HUES48 (cell line): ENCODE data around the gene LTA4H.

Experiments used
- H3K27ac ChIP-seq: one replicate; pipeline ENCODE4 v1.7.0; 2013; ENCODE audit warnings: low read depth, low read length, inconsistent platforms
- H3K27me3 ChIP-seq: 2 replicates; pipeline ENCODE4 v1.6.1; 2013; ENCODE audit warnings: mild to moderate bottlenecking, low read length; ENCODE audit not compliant: control insufficient read depth, insufficient read depth
- H3K36me3 ChIP-seq: 2 replicates; pipeline ENCODE4 v1.6.1; 2013; ENCODE audit warnings: low read length; ENCODE audit not compliant: control insufficient read depth, insufficient read depth
- H3K4me1 ChIP-seq: 2 replicates; pipeline ENCODE4 v1.6.1; 2013; ENCODE audit warnings: mild to moderate bottlenecking, low read length; ENCODE audit not compliant: control insufficient read depth, insufficient read depth
- H3K4me3 ChIP-seq: 2 replicates; pipeline ENCODE4 v1.5.1; 2013; ENCODE audit warnings: mild to moderate bottlenecking, low read depth, low read length
- H3K9ac ChIP-seq: 2 replicates; pipeline ENCODE4 v1.6.1; 2013; ENCODE audit warnings: mild to moderate bottlenecking, low read depth, low read length, moderate library complexity
- H3K9me3 ChIP-seq: 2 replicates; pipeline ENCODE4 v1.6.1; 2013; ENCODE audit warnings: low read length; ENCODE audit not compliant: control insufficient read depth, insufficient read depth

Gene LTA4H

DNA sequence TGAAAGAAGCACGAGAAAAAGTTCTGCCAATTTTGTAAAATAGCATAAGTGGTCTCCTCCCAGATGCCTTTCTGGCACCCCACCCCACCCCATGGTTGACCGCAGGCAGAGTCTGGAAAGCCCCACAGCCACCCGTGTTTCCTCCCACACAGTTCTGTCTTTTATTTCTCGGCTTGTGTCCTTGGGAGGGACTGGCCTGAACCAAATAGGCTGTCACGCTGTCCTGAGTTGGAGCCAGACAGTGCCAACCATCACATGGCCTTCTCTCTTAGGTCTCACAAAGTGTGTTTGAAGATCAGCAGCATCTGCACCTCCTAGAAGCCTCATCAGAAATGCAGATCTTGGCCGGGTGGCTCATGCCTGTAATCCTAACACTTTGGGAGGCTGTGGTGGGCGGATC is 10.2 kb upstream of the LTA4H start:
- Histone ChIP-seq H3K4me1 (no peaks in the 10 kb centered on the region), H3K9ac (no peak overlapping the region), H3K9me3 (no peaks in the 10 kb centered on the region), H3K36me3 (no peaks in the 10 kb centered on the region), H3K27me3 (no peaks in the 10 kb centered on the region), H3K27ac (no peak overlapping the region), H3K4me3 (no peak overlapping the region)

DNA sequence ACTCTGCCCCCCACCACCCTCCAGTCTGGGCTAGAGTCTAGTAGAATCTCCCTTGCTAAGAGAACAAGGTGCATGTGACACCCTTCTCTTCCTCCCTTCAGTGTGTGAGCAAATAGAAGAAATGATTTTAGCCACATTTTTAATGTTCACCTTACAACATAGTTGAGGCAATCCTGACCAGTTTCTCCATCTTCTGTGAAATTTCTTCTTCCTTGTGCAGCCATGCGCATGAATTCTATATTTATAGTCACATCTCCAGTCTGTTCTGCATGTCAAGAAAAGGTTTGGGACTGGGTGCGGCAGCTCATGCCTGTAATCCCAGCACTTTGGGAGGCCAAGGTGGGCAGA is 9.5 kb upstream of the LTA4H start:
- H3K4me1 ChIP-seq = no peaks in the 10 kb centered on the region
- no peak overlapping the region for H3K4me3 ChIP-seq
- no peak overlapping the region for H3K27ac ChIP-seq
- no peaks in the 10 kb centered on the region for H3K9me3 ChIP-seq
- no peaks in the 10 kb centered on the region for H3K36me3 ChIP-seq
- H3K9ac ChIP-seq = no peak overlapping the region
- H3K27me3 ChIP-seq = no peaks in the 10 kb centered on the region

- no peak overlapping the region for H3K27ac ChIP-seq
- H3K4me1 ChIP-seq = no peaks in the 10 kb centered on the region
- no peak overlapping the region for H3K9ac ChIP-seq
- no peaks in the 10 kb centered on the region for H3K27me3 ChIP-seq
- H3K9me3 ChIP-seq = no peaks in the 10 kb centered on the region
- no peak overlapping the region for H3K4me3 ChIP-seq
- no peaks in the 10 kb centered on the region for H3K36me3 ChIP-seq
Observed at GRCh38 chr12:96044017-96044942, 8.9 kb upstream of the LTA4H start.

GRCh38 chr12:96041181-96041580 is 5.8 kb upstream of the LTA4H start:
- Histone ChIP-seq H3K9ac (no peak overlapping the region), H3K27ac (no peak overlapping the region), H3K9me3 (no peaks in the 10 kb centered on the region), H3K4me3 (no peak overlapping the region), H3K36me3 (no peaks in the 10 kb centered on the region), H3K27me3 (no peaks in the 10 kb centered on the region), H3K4me1 (no peaks in the 10 kb centered on the region)

DNA sequence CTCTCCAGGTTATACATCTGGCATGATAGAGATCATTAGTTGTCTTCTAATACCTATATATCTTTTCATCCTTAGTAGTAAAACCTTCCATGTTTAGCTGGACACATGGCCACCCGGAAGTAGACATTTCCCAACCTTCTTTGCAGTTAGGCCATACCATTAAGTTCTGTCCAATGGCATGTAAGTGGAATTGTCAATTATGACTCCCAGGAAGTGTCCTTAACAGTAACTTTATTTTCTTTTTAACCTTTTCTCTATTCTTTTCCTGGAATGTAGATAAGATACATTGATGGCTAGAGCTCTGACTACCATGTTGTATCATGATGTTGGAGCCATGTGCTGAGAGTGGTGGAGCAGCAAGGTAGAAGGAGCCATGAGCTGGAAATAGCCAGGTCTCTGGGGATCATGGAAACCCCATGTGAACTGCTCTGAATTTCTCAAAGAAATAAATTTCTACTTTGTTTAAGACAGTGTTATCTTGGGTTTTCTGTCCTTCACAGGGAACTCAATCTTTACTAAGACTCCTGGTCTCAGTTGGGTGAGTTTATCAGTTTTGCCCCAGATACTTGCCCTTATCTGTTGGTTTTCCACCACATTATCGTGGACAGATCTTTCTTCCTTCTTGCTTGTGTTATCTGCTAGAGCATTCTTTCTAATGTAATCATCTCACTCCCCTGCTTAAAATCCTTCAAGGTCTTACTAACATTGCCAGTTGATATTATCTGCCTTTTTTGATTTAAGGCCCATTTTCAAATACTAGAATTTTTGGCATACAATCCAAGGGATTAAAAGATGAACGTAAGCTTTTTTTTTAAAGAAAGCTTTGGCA is 5.1 kb upstream of the LTA4H start:
- H3K9ac ChIP-seq = no peak overlapping the region
- H3K4me3 ChIP-seq = no peak overlapping the region
- no peaks in the 10 kb centered on the region for H3K9me3 ChIP-seq
- no peaks in the 10 kb centered on the region for H3K4me1 ChIP-seq
- no peak overlapping the region for H3K27ac ChIP-seq
- H3K27me3 ChIP-seq = no peaks in the 10 kb centered on the region
- H3K36me3 ChIP-seq = no peaks in the 10 kb centered on the region

- no peaks in the 10 kb centered on the region for H3K27me3 ChIP-seq
- no peak overlapping the region for H3K27ac ChIP-seq
Observed at GRCh38 chr12:96039516-96039915, 4.1 kb upstream of the LTA4H start.

DNA sequence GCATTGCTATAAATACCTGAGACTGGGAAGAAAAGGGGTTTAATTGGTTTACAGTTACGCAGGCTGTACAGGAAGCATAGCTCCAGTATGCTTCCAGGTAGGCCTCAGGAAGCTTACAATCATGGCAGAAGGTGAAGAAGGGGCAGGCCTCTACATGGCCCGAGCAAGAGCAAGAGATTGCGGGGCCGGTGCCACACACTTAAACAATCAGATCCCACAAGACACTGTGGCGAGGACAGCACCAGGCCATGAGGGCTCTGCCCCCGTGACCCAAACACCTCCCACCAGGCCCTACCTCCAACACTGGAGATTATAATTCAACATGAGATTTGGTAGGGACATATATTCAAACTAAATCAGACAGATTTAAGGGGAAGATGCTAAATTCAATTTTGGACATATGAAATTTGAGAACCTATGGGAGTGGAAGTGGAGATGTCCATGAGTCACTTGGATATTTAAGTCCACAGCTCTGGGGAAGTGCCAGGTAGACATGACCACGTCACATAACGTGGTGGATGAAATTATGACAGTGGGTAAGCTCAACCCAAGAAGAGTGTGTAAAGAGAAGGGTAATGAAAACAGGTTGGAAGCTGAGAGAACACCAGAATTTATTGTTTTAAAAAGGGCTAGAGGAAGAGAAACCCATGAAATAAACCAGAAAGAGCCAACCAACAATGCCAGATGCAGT is 1.5 kb upstream of the LTA4H start:
- Histone ChIP-seq H3K4me1 (peaks cover 6% of the 10 kb centered on the region), H3K36me3 (no peaks in the 10 kb centered on the region), H3K27me3 (no peaks in the 10 kb centered on the region), H3K9ac (no peak overlapping the region), H3K27ac (no peak overlapping the region), H3K9me3 (no peaks in the 10 kb centered on the region), H3K4me3 (no peak overlapping the region)

More at GRCh38 chr12:96039516-96039915, 4.1 kb upstream of the LTA4H start:
- Histone ChIP-seq H3K4me1 (no peaks in the 10 kb centered on the region), H3K36me3 (no peaks in the 10 kb centered on the region), H3K9ac (no peak overlapping the region), H3K9me3 (no peaks in the 10 kb centered on the region), H3K4me3 (no peak overlapping the region)

DNA sequence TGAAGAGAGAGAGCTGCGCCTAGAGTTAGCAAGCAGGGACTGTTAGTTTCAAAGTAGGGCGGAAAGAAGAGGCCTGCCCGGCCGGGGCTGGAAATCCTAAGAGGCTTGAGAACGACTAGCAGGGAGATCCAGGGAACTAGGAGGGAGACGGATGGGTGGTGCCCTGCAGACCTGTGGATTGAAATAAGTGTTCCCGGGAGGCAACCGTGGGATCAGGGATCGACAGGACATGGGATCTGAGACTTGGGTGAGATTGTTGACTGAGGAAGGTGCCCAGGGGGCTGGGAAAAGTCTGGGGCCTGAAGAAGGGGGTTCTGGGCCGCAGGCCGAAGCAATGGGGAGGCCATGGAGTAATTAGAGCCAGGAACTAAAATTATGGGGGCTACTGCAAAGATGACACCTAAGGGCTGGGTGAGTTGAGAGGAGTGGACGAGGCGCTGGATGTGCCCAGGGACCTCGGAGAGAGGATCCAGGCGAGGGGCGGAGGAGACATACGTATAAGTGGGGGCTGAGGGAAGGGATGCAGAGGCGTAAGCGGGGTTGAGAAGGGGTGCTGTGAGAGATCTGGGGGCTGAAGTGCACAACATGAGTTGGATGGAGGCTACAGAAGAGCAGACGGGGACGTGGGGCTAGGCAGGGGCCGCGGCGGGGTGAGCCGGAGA is 635 bp downstream of the LTA4H start:
- H3K4me3 ChIP-seq = peak overlapping the region; percentile 97
- H3K4me1 ChIP-seq = peaks cover 6% of the 10 kb centered on the region
- no peaks in the 10 kb centered on the region for H3K27me3 ChIP-seq
- no peaks in the 10 kb centered on the region for H3K36me3 ChIP-seq
- no peaks in the 10 kb centered on the region for H3K9me3 ChIP-seq
- H3K9ac ChIP-seq = peak overlapping the region; percentile 47
- H3K27ac ChIP-seq = peak overlapping the region; percentile 79

- Histone ChIP-seq H3K9ac (no peak overlapping the region), H3K27me3 (no peaks in the 10 kb centered on the region), H3K36me3 (peaks cover 4% of the 10 kb centered on the region; the same call in 1 of the 2 replicates), H3K4me3 (peak overlapping the region; percentile 97), H3K4me1 (peaks cover 6% of the 10 kb centered on the region), H3K27ac (no peak overlapping the region), H3K9me3 (no peaks in the 10 kb centered on the region)
Observed at GRCh38 chr12:96033549-96034389, 1.6 kb downstream of the LTA4H start.

DNA sequence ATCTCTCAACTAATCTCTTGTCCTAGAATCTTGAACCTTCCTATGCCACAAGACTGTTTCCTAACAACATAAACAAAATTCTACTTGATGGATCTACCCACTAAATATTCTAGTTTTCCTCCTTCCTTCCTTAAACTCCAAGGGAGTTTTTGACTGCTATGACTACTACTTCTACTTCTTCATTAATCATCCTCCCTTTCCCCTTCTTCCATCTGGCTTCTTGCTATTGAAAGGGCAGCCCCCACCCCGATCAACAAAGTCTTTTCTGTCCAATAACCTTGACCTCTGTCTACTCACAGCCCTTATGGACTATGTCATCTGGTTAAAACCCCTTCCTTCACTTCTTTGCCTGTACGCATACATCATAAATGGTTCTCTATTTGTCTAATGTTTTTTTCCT is 5.6 kb downstream of the LTA4H start:
- H3K36me3 ChIP-seq = peaks cover 43% of the 10 kb centered on the region
- no peaks in the 10 kb centered on the region for H3K9me3 ChIP-seq
- H3K4me1 ChIP-seq = peaks cover 6% of the 10 kb centered on the region
- no peak overlapping the region for H3K4me3 ChIP-seq
- no peaks in the 10 kb centered on the region for H3K27me3 ChIP-seq
- no peak overlapping the region for H3K27ac ChIP-seq
- no peak overlapping the region for H3K9ac ChIP-seq
